Common myeloid progenitor, CD34-positive (primary cell): ENCODE results near the gene IGFBP1.

Experiments
- CTCF ChIA-PET: fragments of 350-600 bp; sonication (Branson Sonifier 250); formaldehyde crosslinking; loops from one replicate; lab custom pipeline; 2021; ENCODE audit warnings: antibody characterized with exemption; lab: Charles Lee
- POLR2A ChIA-PET: fragments of 350-600 bp; sonication (Branson Sonifier 250); formaldehyde crosslinking; loops from one replicate; lab custom pipeline; 2021; ENCODE audit warnings: antibody characterized with exemption; lab: Charles Lee
- DNase-seq, 3 donors: peaks; one replicate each; pipeline versions ENCODE4 v3.0.0 to v3.0.0-alpha.2; 2013
- H3K27ac ChIP-seq, 2 experiments: 1 replicate in 1 of 2; 2 replicates in 1 of 2; pipeline ENCODE4 v1.7.0; 2013; ENCODE audit warnings: inconsistent platforms in 2 of 2, low read length in 2 of 2, mild to moderate bottlenecking in 2 of 2, low read depth in 1 of 2, moderate library complexity in 1 of 2; ENCODE audit not compliant: severe bottlenecking in 2 of 2, insufficient read depth in 1 of 2, poor library complexity in 1 of 2
- H3K27me3 ChIP-seq, 5 experiments: replicated peaks in 2 of 5; 1 replicate in 3 of 5; 2 replicates in 2 of 5; pipeline versions ENCODE4 v1.6.1 to v1.7.0; 2013; ENCODE audit warnings: low read length in 4 of 5, mild to moderate bottlenecking in 2 of 5, moderate library complexity in 2 of 5, inconsistent platforms in 1 of 5; ENCODE audit not compliant: insufficient read depth in 5 of 5, control insufficient read depth in 4 of 5
- H3K36me3 ChIP-seq, 4 experiments: 1 replicate in 2 of 4; 2 replicates in 2 of 4; pipeline versions ENCODE4 v1.6.1 to v1.7.0; 2013; ENCODE audit warnings: low read length in 3 of 4, control low read depth in 1 of 4, mild to moderate bottlenecking in 1 of 4; ENCODE audit not compliant: control insufficient read depth in 4 of 4, insufficient read depth in 4 of 4
- H3K4me1 ChIP-seq, 4 experiments: 1 replicate in 3 of 4; 2 replicates in 1 of 4; pipeline versions ENCODE4 v1.6.1 to v1.7.1; 2013; ENCODE audit warnings: low read length in 3 of 4, mild to moderate bottlenecking in 3 of 4, control low read depth in 1 of 4, inconsistent platforms in 1 of 4, moderate library complexity in 1 of 4; ENCODE audit not compliant: control insufficient read depth in 4 of 4, insufficient read depth in 4 of 4; ENCODE audit errors: control extremely low read depth in 1 of 4
- H3K4me3 ChIP-seq, 7 experiments: 1 replicate in 4 of 7; 2 replicates in 3 of 7; pipeline versions ENCODE4 v1.5.1 to v1.7.0; 2013; ENCODE audit warnings: mild to moderate bottlenecking in 7 of 7, low read length in 6 of 7, moderate library complexity in 6 of 7, inconsistent platforms in 2 of 7, low read depth in 2 of 7, control low read depth in 1 of 7; ENCODE audit not compliant: insufficient read depth in 4 of 7, control insufficient read depth in 1 of 7; ENCODE audit errors: extremely low read depth in 1 of 7
- H3K9me3 ChIP-seq, 5 experiments: 1 replicate in 4 of 5; 2 replicates in 1 of 5; pipeline versions ENCODE4 v1.6.1 to v1.7.1; 2013; ENCODE audit warnings: low read length in 4 of 5, mild to moderate bottlenecking in 2 of 5, inconsistent platforms in 1 of 5, low read depth in 1 of 5, moderate library complexity in 1 of 5; ENCODE audit not compliant: control insufficient read depth in 4 of 5, insufficient read depth in 2 of 5; ENCODE audit errors: control extremely low read depth in 1 of 5
- WGBS: methylation state at CpG from one replicate; pipeline ENCODE4 v1.1.5; 2013; ENCODE audit not compliant: insufficient coverage; 5-methylcytosine and 5-hydroxymethylcytosine counted together

IGFBP1 gene

DNA sequence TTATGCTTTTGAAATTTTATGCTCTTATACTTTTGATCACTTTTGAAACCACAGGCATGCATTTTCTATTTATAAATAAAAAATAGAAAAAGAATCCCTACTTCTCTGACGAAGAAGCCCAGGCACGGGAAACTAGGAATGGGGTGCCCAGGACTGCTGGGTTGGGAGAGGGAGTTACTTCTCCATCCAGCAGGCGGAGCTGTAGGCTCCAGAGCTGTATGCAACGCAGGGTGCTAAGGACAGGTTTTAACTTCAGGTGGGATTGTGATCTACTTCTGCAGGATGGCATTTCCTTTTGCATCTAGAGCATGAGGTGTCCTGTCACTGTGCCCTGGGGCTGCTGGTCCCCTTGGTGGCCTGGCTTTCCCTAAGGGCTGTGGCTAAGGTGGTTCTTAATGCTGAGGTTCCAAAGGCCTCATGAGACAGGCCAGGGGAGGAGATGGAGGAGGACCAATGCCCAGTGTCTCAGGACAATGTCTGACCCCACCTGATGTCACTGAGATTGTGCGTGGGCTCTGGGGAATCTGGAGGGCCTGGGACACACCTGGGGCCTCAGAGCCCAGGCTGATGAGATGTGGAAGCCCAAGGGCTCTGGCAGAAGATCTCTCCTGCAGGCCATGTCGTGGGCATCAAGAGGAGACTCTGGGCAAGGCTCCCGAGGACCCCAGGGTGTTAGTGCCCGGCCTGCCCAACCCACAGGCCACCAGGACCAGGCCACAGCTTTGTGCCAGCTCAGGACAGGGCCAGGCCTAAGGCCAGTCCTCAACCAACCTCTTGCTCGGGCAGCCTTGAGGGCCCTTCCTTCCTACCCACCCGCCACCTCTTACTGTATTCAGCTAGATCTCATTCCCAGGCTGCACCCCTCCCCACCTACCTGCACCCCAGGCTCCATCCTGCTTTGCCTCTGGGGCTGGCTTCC is 15.9 kb upstream of the IGFBP1 start:
- no peak for DNase-seq
- no peak overlapping the region for H3K4me3 ChIP-seq
- ChIA-PET CTCF (interaction anchor here (0.8 kb wide), 1 partner anchor 481 kb away, joined by 3 read pairs; no protein-coding TSS in a partner anchor), POLR2A (no interaction called here)
- peaks cover 0 to 2% (median 0%) of the 10 kb centered on the region in 5 experiments for H3K27me3 ChIP-seq
- H3K27ac ChIP-seq: no peak overlapping the region
- no peaks in the 10 kb centered on the region for H3K36me3 ChIP-seq
- H3K4me1 ChIP-seq: no peaks in the 10 kb centered on the region
- WGBS: 73% methylated on average over 9 of the region's 10 CpGs
- peaks cover 0 to 1% (median 0%) of the 10 kb centered on the region in 5 experiments for H3K9me3 ChIP-seq

DNA sequence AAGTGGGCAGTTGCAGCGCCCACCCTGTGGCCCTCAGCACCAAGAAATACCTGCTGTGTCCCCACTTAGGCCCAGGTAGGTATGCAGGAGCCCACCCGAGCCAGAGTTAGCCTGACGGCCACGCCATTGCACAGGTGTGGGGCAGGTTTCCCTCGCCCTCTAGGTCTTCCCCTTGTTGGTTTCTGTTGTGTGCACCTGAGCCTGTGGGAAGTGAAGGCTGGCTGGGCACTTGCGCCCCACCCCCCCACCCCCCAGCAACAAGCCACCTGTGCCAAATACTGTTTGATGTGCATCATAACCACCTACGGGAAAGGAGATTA is 15.3 kb upstream of the IGFBP1 start, which contains the start of gene CCDC201:
CCDC201 (minus strand) TSS at position 48 of the 320 bp plus-strand sequence. CDS start 75 bp downstream, outside the sequence.
- H3K36me3 ChIP-seq: no peaks in the 10 kb centered on the region
- no peak for DNase-seq
- ChIA-PET POLR2A (no interaction called here), CTCF (no interaction called here)
- H3K9me3 ChIP-seq: peaks cover 0 to 5% (median 0%) of the 10 kb centered on the region in 5 experiments
- H3K4me3 ChIP-seq: no peak within 1 kb of the TSS
- H3K27me3 ChIP-seq: peaks cover 0 to 2% (median 0%) of the 10 kb centered on the region in 5 experiments
- H3K27ac ChIP-seq: no peak within 1 kb of the TSS
- no peaks in the 10 kb centered on the region for H3K4me1 ChIP-seq
- WGBS: no CpG with 5 or more reads among the region's 7 CpGs

DNA sequence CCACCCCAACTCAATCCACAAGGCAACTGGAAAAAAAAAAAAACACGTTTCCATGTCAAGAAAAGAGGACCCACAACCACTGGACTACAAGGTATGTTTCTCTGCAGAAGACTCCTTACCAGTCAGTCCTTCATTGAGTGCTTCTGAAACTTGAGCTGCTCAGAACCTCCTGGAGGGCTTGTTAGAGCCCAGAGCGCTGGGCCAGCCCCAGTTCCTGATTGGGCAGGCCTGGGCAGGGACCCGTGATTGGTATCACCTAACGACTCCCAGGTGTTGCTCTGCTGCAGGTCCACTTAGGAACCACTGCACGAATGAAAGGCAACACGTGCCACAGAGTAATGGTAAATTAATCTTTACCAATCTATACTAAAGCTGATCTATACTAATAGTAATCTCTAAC is 14.9 kb upstream of the IGFBP1 start:
- ChIA-PET POLR2A (no interaction called here), CTCF (no interaction called here)
- Histone ChIP-seq H3K9me3 (peaks cover 0 to 9% (median 2%) of the 10 kb centered on the region in 5 experiments), H3K27me3 (no peaks in the 10 kb centered on the region), H3K4me3 (no peak overlapping the region), H3K4me1 (no peaks in the 10 kb centered on the region), H3K27ac (no peak overlapping the region), H3K36me3 (no peaks in the 10 kb centered on the region)
- no CpG with 5 or more reads among the region's 6 CpGs for WGBS
- DNase-seq: no peak

DNA sequence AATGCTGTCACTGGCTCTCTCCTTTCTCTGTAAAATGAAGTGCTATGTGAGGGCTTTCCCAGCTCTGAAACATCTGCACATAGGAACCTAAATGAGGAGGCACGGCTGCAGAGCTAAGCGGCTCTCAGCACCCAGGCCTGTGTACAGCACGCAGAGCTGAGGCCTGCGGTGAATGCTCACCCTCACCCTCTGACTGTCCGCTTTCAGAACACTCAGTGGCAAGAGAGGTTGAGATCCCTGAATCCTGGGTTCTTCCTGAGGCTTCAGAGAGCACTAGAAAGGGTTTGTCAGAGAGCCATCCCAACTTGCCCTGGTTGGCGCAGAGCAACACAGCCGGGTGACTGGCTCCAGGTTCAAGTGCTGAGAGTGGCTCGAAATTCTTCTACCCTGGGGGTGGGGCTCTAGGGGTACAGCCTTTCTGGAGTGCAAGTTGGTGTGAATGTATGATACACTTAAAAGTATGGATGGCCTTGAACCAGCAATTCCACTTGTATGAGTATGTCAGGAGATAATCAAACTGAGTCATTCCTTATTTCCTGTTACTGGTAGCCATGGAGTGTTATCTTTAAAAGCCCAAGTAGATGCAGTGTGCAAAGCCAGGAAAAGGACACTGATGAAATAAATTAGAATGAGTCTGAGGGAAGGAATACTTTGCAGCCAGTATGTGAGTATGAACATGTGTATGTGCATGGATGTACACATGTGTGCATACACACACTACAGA is 13.7 kb upstream of the IGFBP1 start:
- H3K9me3 ChIP-seq: peaks cover 0 to 14% (median 4%) of the 10 kb centered on the region in 5 experiments
- WGBS: 98% methylated on average over 5 of the region's 8 CpGs
- DNase-seq: no peak
- no peaks in the 10 kb centered on the region for H3K27me3 ChIP-seq
- no peaks in the 10 kb centered on the region for H3K36me3 ChIP-seq
- POLR2A ChIA-PET: no interaction called here
- no peak overlapping the region for H3K4me3 ChIP-seq
- CTCF ChIA-PET: no interaction called here
- H3K4me1 ChIP-seq: no peaks in the 10 kb centered on the region
- no peak overlapping the region for H3K27ac ChIP-seq

DNA sequence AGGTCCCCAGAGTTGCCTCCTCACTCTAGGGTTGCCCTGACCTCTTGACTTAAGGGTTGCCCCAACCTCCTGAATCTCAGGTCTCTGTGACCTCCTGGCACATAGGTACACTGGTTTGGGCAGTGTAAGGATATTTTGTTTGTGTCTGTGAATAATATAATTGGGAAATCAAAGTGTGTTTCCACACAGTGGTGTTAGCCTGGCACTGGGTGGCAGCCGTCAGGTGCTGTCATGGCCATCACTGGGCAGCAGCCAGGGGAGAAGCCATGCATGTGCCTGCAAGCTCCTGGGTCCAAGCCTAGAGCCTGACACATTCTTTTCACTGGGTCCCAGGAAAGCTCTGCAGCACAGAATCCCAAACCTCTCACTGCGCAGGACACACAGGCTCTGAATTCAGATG is 11.8 kb upstream of the IGFBP1 start:
- peaks cover 0 to 14% (median 4%) of the 10 kb centered on the region in 5 experiments for H3K9me3 ChIP-seq
- peaks cover 0 to 3% (median 0%) of the 10 kb centered on the region in 5 experiments for H3K27me3 ChIP-seq
- DNase-seq: no peak
- no peak overlapping the region for H3K4me3 ChIP-seq
- CTCF ChIA-PET: interaction anchor here (1.1 kb wide), 1 partner anchor 14 kb away, joined by 3 read pairs; no protein-coding TSS in a partner anchor
- H3K27ac ChIP-seq: no peak overlapping the region
- no peaks in the 10 kb centered on the region for H3K4me1 ChIP-seq
- 93% methylated on average over 1 of the region's 2 CpGs for WGBS
- H3K36me3 ChIP-seq: no peaks in the 10 kb centered on the region
- POLR2A ChIA-PET: interaction anchor here (0.7 kb wide), 1 partner anchor 173 kb away, joined by 3 read pairs; no protein-coding TSS in a partner anchor

DNA sequence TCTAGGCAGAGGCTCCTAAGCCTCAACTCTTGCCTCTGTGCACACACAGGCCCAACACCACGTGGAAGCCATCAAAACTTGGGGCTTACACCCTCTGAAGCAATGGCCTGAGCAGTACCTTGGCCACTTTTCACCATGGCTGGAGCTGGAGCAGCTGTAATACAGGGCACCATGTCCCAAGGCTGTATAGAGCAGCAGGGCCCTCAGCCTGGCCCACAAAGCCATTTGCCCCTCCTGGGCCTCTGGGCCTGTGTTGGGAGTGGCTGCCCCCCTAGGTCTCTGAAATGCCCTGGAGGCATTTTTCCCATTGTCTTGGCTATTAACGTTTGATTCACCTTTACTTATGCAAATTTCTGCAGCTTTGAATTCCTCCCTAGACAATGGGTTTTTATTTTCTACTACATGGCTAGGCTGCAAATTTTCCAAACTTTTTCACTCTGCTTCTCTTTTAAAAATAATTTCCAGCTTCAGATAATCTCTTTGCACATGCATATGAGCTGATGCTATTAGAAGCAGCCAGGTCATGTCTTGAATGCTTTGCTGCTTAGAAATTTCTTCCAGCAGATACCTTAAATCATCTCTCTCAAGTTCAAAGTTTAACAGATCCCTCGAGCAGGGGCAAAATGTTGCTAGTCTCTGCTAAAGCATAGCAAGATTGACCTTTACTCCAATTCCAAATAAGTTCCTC is 9.7 kb upstream of the IGFBP1 start:
- WGBS: 57% methylated on average over 3 of the region's 3 CpGs
- CTCF ChIA-PET: interaction anchor here (0.7 kb wide), 1 partner anchor 590 kb away, joined by 3 read pairs; no protein-coding TSS in a partner anchor
- DNase-seq: no peak

More for the DNA sequence above, 9.7 kb upstream of the IGFBP1 start:
- H3K4me3 ChIP-seq: no peak overlapping the region
- POLR2A ChIA-PET: no interaction called here
- H3K27ac ChIP-seq: no peak overlapping the region
- peaks cover 0 to 14% (median 4%) of the 10 kb centered on the region in 5 experiments for H3K9me3 ChIP-seq
- H3K36me3 ChIP-seq: no peaks in the 10 kb centered on the region
- peaks cover 0 to 13% (median 0%) of the 10 kb centered on the region in 5 experiments for H3K27me3 ChIP-seq
- no peaks in the 10 kb centered on the region for H3K4me1 ChIP-seq
